ENCODE data around the gene ALOX5.

The ALOX5 gene

DNA sequence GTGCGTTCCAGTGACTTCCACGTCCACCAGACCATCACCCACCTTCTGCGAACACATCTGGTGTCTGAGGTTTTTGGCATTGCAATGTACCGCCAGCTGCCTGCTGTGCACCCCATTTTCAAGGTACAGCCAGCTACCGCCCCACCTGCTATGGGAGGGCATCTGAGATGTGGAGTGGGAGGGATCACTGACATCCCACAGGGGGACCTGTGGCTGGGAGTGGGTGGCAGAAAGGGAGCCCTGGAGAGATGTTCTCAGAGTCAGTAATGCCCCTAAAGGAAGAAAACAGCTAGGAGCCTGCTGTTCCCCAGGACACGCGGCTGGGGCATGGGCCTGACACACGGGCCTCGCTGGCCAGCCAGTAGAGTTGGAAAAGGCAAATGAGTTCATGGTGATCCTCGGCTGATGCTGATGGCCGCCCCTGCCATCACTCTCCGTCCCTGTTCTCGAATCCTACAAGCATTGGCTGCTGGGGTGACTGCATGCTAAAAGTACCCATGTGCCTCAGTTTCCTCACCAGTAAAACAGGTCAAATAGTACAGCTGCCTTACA, 66.6 kb downstream of the ALOX5 start:
- Histone ChIP-seq H3K9ac (no peak overlapping the region), H3K27me3 (ENCODE audit: control insufficient read depth, insufficient read depth, low read length) (no peaks in the 10 kb centered on the region), H3K79me2 (no peaks in the 10 kb centered on the region), H3K4me2 (ENCODE audit: low read length) (no peak overlapping the region), H3K4me1 (no peaks in the 10 kb centered on the region), H3K36me3 (ENCODE audit: control insufficient read depth, insufficient read depth, low read length) (no peaks in the 10 kb centered on the region), H3K9me3 (ENCODE audit: control insufficient read depth, low read length) (no peaks in the 10 kb centered on the region), H3K4me3 (ENCODE audit: low read depth, low read length) (no peak overlapping the region), H2AFZ (no peak overlapping the region), H3K27ac (no peak overlapping the region)
- TF ChIP-seq, protein P1, sequence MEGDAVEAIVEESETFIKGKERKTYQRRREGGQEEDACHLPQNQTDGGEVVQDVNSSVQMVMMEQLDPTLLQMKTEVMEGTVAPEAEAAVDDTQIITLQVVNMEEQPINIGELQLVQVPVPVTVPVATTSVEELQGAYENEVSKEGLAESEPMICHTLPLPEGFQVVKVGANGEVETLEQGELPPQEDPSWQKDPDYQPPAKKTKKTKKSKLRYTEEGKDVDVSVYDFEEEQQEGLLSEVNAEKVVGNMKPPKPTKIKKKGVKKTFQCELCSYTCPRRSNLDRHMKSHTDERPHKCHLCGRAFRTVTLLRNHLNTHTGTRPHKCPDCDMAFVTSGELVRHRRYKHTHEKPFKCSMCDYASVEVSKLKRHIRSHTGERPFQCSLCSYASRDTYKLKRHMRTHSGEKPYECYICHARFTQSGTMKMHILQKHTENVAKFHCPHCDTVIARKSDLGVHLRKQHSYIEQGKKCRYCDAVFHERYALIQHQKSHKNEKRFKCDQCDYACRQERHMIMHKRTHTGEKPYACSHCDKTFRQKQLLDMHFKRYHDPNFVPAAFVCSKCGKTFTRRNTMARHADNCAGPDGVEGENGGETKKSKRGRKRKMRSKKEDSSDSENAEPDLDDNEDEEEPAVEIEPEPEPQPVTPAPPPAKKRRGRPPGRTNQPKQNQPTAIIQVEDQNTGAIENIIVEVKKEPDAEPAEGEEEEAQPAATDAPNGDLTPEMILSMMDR (IDR thresholded peaks at IDR 0.05), result no peak

DNA sequence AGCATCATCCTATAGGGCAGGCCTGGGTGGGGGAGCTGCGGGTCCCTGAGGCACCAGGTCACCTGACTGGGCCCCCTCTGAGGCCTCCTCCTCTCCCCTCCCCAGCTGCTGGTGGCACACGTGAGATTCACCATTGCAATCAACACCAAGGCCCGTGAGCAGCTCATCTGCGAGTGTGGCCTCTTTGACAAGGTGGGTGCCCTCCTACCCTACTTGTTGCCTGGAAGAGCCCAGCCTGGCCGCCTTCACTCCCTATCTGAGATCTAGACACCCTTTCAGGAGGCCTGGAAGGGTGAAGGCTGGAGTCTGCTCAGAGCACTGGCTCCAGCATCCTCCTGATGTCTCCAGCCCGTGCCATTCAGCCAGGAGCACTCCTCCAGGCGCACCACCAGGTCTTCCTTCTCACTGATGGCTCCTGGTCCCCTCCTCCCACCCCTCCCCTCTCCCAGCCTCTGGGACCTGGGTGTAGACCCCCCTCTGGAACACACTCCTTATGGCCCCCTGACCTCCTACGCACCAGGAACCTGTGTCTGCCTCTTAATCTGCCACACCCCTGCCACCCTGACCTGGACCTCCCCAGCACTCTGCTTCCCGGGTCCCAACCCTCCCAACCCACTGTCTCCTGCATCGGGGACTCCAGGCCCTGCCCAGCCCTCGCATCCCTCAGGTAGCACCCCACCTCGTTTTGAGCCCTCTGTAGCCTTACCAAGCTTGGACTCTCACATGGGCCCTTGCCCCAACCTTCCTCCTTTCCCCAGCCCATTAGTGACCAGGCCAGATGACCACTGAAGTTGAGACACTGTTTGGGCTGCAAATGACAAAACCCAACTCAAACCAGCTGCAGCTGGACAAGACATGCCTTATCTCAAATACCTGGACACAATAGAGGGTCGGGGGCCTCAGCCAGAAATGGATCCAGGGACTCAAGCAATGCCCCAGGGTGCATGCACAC, 67.5 kb downstream of the ALOX5 start:
- no peak overlapping the region for H2AFZ ChIP-seq
- no peak overlapping the region for H3K9ac ChIP-seq
- H3K4me2 ChIP-seq (ENCODE audit: low read length), result no peak overlapping the region
- no peaks in the 10 kb centered on the region for H3K9me3 ChIP-seq (ENCODE audit: control insufficient read depth, low read length)
- H3K4me1 ChIP-seq, result no peaks in the 10 kb centered on the region
- no peaks in the 10 kb centered on the region for H3K27me3 ChIP-seq (ENCODE audit: control insufficient read depth, insufficient read depth, low read length)
- H3K27ac ChIP-seq, result no peak overlapping the region
- TF ChIP-seq, protein P1 (IDR thresholded peaks at IDR 0.05), result no peak
- H3K4me3 ChIP-seq (ENCODE audit: low read depth, low read length), result no peak overlapping the region
- H3K79me2 ChIP-seq, result no peaks in the 10 kb centered on the region
- H3K36me3 ChIP-seq (ENCODE audit: control insufficient read depth, insufficient read depth, low read length), result no peaks in the 10 kb centered on the region

DNA sequence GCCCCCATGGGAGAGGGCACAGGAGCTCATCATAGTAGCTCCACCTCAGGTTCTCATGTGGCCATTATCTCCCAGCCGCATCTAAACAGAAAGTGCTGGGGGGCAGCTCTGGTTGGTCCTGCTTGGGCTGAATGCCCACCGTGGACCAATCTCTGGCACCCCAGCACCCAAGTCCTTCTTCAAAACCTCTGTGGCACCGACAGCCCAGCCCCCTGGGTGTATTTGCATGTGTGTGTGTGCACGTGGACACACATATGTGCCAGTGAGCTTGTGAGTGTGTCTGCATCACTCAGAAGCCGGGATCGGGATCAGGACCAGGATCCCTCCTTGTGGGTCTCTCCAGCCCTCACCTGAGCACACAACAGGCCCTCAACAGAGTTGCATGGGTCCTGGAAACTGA, 68.2 kb downstream of the ALOX5 start:
- H3K4me3 ChIP-seq (ENCODE audit: low read depth, low read length), result no peak overlapping the region
- H2AFZ ChIP-seq, result no peak overlapping the region
- H3K9me3 ChIP-seq (ENCODE audit: control insufficient read depth, low read length), result no peaks in the 10 kb centered on the region
- no peak overlapping the region for H3K4me2 ChIP-seq (ENCODE audit: low read length)
- TF ChIP-seq, protein P1 (IDR thresholded peaks at IDR 0.05), result no peak
- no peaks in the 10 kb centered on the region for H3K79me2 ChIP-seq
- no peaks in the 10 kb centered on the region for H3K36me3 ChIP-seq (ENCODE audit: control insufficient read depth, insufficient read depth, low read length)
- H3K27ac ChIP-seq, result no peak overlapping the region
- no peaks in the 10 kb centered on the region for H3K4me1 ChIP-seq
- no peak overlapping the region for H3K9ac ChIP-seq
- no peaks in the 10 kb centered on the region for H3K27me3 ChIP-seq (ENCODE audit: control insufficient read depth, insufficient read depth, low read length)

DNA sequence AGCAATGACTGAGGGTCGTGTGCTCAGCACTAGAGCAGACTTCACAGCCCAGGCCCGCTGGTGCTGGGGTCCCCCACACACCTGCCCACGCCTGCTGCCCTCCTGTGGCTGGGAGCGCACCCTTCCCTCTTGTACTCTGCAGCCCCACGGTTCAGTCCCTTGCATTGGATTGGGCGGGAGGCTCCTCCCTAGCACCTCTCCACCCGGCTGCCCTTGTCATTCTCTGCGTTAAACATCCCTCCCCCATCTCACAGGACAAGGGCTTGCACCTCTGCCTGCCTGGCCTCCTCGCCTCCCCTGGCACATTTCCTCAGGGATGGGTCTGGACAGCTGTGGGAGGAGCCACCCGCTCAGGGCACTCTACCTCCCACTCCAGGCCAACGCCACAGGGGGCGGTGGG, 68.6 kb downstream of the ALOX5 start:
- H3K9ac ChIP-seq, result no peak overlapping the region
- H3K9me3 ChIP-seq (ENCODE audit: control insufficient read depth, low read length), result no peaks in the 10 kb centered on the region
- H2AFZ ChIP-seq, result no peak overlapping the region
- no peak overlapping the region for H3K4me3 ChIP-seq (ENCODE audit: low read depth, low read length)
- H3K27me3 ChIP-seq (ENCODE audit: control insufficient read depth, insufficient read depth, low read length), result no peaks in the 10 kb centered on the region
- H3K79me2 ChIP-seq, result no peaks in the 10 kb centered on the region
- TF ChIP-seq, protein P1 (IDR thresholded peaks at IDR 0.05), result no peak
- no peaks in the 10 kb centered on the region for H3K4me1 ChIP-seq
- no peak overlapping the region for H3K4me2 ChIP-seq (ENCODE audit: low read length)
- H3K27ac ChIP-seq, result no peak overlapping the region
- H3K36me3 ChIP-seq (ENCODE audit: control insufficient read depth, insufficient read depth, low read length), result no peaks in the 10 kb centered on the region
